A549 (cell line): ENCODE measurements around the gene OSBPL3. TPM values are rescaled to one million over a fixed set of nuclear protein-coding genes. Genes with fewer than 3 reads are reported as not detected.
A peak's percentile ranks its signal among the peaks of the same experiment; 100 is the strongest.

Source experiments
- ATAC-seq, 2 experiments: fragments of 200-7000 bp in 1 of 2; fragments of >200 bp in 1 of 2; cut with Nextera tagmentation in 1 of 2; cut with Tn5 transposase in 1 of 2; 3 replicates each; pipeline versions ENCODE4 v1.8.0 to v1.9.1; 2018 to 2020; ENCODE audit warnings: mild to moderate bottlenecking in 1 of 2, moderate library complexity in 1 of 2
- CTCF ChIA-PET: fragments of 300-600 bp; sonication (Branson Sonifier 250); formaldehyde crosslinking; extraction: SDS; loops from one replicate; lab custom pipeline; 2021; ENCODE audit warnings: antibody characterized with exemption, inconsistent platforms; lab: Yijun Ruan, JAX
- POLR2A ChIA-PET: fragments of 350-600 bp; formaldehyde crosslinking; extraction: SDS; loops from one replicate; lab custom pipeline; 2021; ENCODE audit warnings: antibody characterized with exemption, inconsistent platforms; lab: Yijun Ruan, JAX
- DNase-seq, 2 experiments: peaks; one replicate each; pipeline versions ENCODE4 v3.0.0 to v3.0.0-alpha.2; 2011 to 2016; ENCODE audit warnings: low read depth in 1 of 2, low spot score in 1 of 2
- FAIRE-seq: peaks from 2 replicates; lab custom pipeline; 2011; peaks lifted over from hg19 to GRCh38; lab: Jason Lieb, UNC
- H3K27ac ChIP-seq, 2 experiments: fragments of >200 bp; sonication (Bioruptor Twin); formaldehyde crosslinking; 3 replicates each; pipeline ENCODE4 v1.5.1; 2016 to 2017
- H3K4me1 ChIP-seq: fragments of >200 bp; sonication (Bioruptor Twin); formaldehyde crosslinking; 3 replicates; pipeline ENCODE4 v1.6.1; 2016
- H3K4me2 ChIP-seq: fragments of >200 bp; sonication (Bioruptor Twin); formaldehyde crosslinking; 3 replicates; pipeline ENCODE4 v1.6.1; 2016
- H3K4me3 ChIP-seq: fragments of >200 bp; sonication (Bioruptor Twin); formaldehyde crosslinking; 3 replicates; pipeline ENCODE4 v1.5.1; 2016
- H3K9me3 ChIP-seq: fragments of >200 bp; sonication (Bioruptor Twin); formaldehyde crosslinking; 3 replicates; pipeline ENCODE4 v1.6.1; 2016
- CBX2 ChIP-seq: fragments of 200-600 bp; sonication (generic); IDR thresholded peaks from 2 replicates; pipeline ENCODE4 v1.6.1; 2016; ENCODE audit warnings: low read depth, mild to moderate bottlenecking, borderline replicate concordance
- CEBPB ChIP-seq, 2 experiments: fragments of >200 bp in 1 of 2; sonication (Bioruptor Twin) in 1 of 2; formaldehyde crosslinking in 1 of 2; IDR thresholded peaks; 2 replicates each; pipeline ENCODE4 v1.6.1; 2012 to 2016
- CHD4 ChIP-seq: fragments of 200-600 bp; sonication (generic); IDR thresholded peaks from 2 replicates; pipeline ENCODE4 v1.6.1; 2016; ENCODE audit warnings: antibody characterized with exemption, mild to moderate bottlenecking, borderline replicate concordance
- EHMT2 ChIP-seq: fragments of 200-600 bp; sonication (generic); IDR thresholded peaks from 2 replicates; pipeline ENCODE4 v1.6.1; 2016; ENCODE audit warnings: antibody characterized with exemption, low read depth, mild to moderate bottlenecking, moderate library complexity
- EP300 ChIP-seq, 2 experiments: fragments of >200 bp; sonication (Bioruptor Twin); formaldehyde crosslinking; IDR thresholded peaks; 2 replicates in 1 of 2; 3 replicates in 1 of 2; pipeline ENCODE4 v1.6.1; 2016 to 2017
- ESRRA ChIP-seq: fragments of 150-350 bp; IDR thresholded peaks from 2 replicates; pipeline ENCODE4 v1.6.1; 2014; ENCODE audit warnings: mild to moderate bottlenecking, low read length, borderline replicate concordance
- FOSL2 ChIP-seq, 2 experiments: fragments of 450-650 bp in 1 of 2; fragments of >200 bp in 1 of 2; sonication (Bioruptor Twin) in 1 of 2; formaldehyde crosslinking; IDR thresholded peaks; 2 replicates each; pipeline versions ENCODE4 v1.5.0 to v1.6.1; 2016 to 2020; ENCODE audit warnings: mild to moderate bottlenecking in 1 of 2, moderate library complexity in 1 of 2
- FOXS1 ChIP-seq: fragments of 250-450 bp; sonication (Bioruptor Pico); IDR thresholded peaks from 2 replicates; pipeline ENCODE4 v1.5.0; 2020; ENCODE audit warnings: mild to moderate bottlenecking, moderate library complexity
- HEYL ChIP-seq: fragments of 250-450 bp; sonication (Bioruptor Pico); IDR thresholded peaks from 2 replicates; pipeline ENCODE4 v1.8.0; 2021; ENCODE audit warnings: mild to moderate bottlenecking, moderate library complexity
- HOXB13 ChIP-seq: fragments of 250-450 bp; sonication (Bioruptor Pico); IDR thresholded peaks from 2 replicates; pipeline ENCODE4 v1.5.0; 2020; ENCODE audit warnings: low read depth, mild to moderate bottlenecking, moderate library complexity
- JUN ChIP-seq, 2 experiments: fragments of >200 bp; sonication (Bioruptor Twin); formaldehyde crosslinking; IDR thresholded peaks; 2 replicates in 1 of 2; 3 replicates in 1 of 2; pipeline ENCODE4 v1.6.1; 2016 to 2017
- JUNB ChIP-seq: fragments of >200 bp; sonication (Bioruptor Twin); formaldehyde crosslinking; IDR thresholded peaks from 2 replicates; pipeline ENCODE4 v1.6.1; 2016
- MAZ ChIP-seq: fragments of 150-350 bp; IDR thresholded peaks from 2 replicates; pipeline ENCODE4 v1.6.1; 2014; ENCODE audit warnings: antibody characterized with exemption, low read depth, low read length, borderline replicate concordance
- NR3C1 ChIP-seq: fragments of >200 bp; sonication (Bioruptor Twin); formaldehyde crosslinking; IDR thresholded peaks from 3 replicates; pipeline ENCODE4 v1.6.1; 2017
- PHF8 ChIP-seq: fragments of 200-600 bp; sonication (generic); IDR thresholded peaks from 2 replicates; pipeline ENCODE4 v1.6.1; 2016; ENCODE audit warnings: low read depth, mild to moderate bottlenecking, antibody characterized with exemption, moderate library complexity, borderline replicate concordance
- POLR2A ChIP-seq: IDR thresholded peaks from 2 replicates; pipeline ENCODE4 v1.6.1; 2012; ENCODE audit warnings: mild to moderate bottlenecking, low read length
- RARB ChIP-seq: fragments of 250-450 bp; sonication (Bioruptor Pico); IDR thresholded peaks from 2 replicates; pipeline ENCODE4 v1.8.0; 2021; ENCODE audit warnings: mild to moderate bottlenecking, moderate library complexity
- RFX5 ChIP-seq: fragments of 450-650 bp; IDR thresholded peaks from 2 replicates; pipeline ENCODE4 v1.7.1; 2014; ENCODE audit warnings: antibody characterized with exemption, mild to moderate bottlenecking, moderate library complexity
- RNF2 ChIP-seq: fragments of 200-600 bp; sonication (generic); IDR thresholded peaks from 2 replicates; pipeline ENCODE4 v1.6.1; 2016; ENCODE audit warnings: low read depth, mild to moderate bottlenecking, antibody characterized with exemption, moderate library complexity, borderline replicate concordance
- SMC3 ChIP-seq: fragments of >200 bp; sonication (Bioruptor Twin); formaldehyde crosslinking; IDR thresholded peaks from 3 replicates; pipeline ENCODE4 v1.6.1; 2018; ENCODE audit warnings: inconsistent platforms
- ZFP36 ChIP-seq: fragments of 450-650 bp; IDR thresholded peaks from 2 replicates; pipeline ENCODE4 v1.6.1; 2014; ENCODE audit warnings: borderline replicate concordance; ENCODE audit not compliant: partially characterized antibody
- WGBS: methylation state at CpG from one replicate; pipeline ENCODE4 v1.1.6; 2017; ENCODE audit errors: missing lambda C conversion rate; 5-methylcytosine and 5-hydroxymethylcytosine counted together
- polyA plus RNA-seq, 4 experiments: library from polyadenylated mRNA; depleted of rRNA in 3 of 4; stranded (reverse); fragments of >200 nt; fragmentation: RNase III in 1 of 4; extraction: RNeasy Plus Mini Kit Qiagen cat#74134 plus additional on column Dnase treatment in 1 of 4; gene quantifications; 2 replicates in 3 of 4; 3 replicates in 1 of 4; pipeline ENCODE4 v1.2.3, GENCODE V29; 2011 to 2017
- TF ChIP-seq, protein P1 (sequence below): IDR thresholded peaks from 2 replicates; pipeline ENCODE4 v1.6.1; 2012; ENCODE audit warnings: low read depth, borderline replicate concordance
- TF ChIP-seq, protein P2 (sequence below): fragments of 450-650 bp; IDR thresholded peaks from 2 replicates; pipeline ENCODE4 v1.6.1; 2014; ENCODE audit warnings: antibody characterized with exemption
- TF ChIP-seq, protein P3 (sequence below): IDR thresholded peaks from 2 replicates; pipeline ENCODE4 v1.6.1; 2012

Gene OSBPL3
- polyA plus RNA-seq, 2 of the 4 experiments (the other 2 are of a cell fraction): 10.9 to 17.4 TPM

- DNase-seq (peak in 1 of 2 experiments; percentile 41), FAIRE-seq (no peak), ATAC-seq (no peak)
- ChIA-PET POLR2A (interaction anchor here (1.0 kb wide), 1 partner anchor 154 kb away, joined by 4 read pairs; the partner anchor contains the start of gene OSBPL3), CTCF (interaction anchor here (0.6 to 4.3 kb wide), 5 partner anchors 9 to 273 kb away, joined by 3 to 24 read pairs (median 4); partner anchors contain the start of gene OSBPL3)
- 7% methylated on average over 1 of the region's 1 CpG for WGBS
- Histone ChIP-seq H3K4me2 (peak overlapping the region; percentile 76), H3K4me3 (no peak overlapping the region), H3K4me1 (peaks cover 66% of the 10 kb centered on the region), H3K27ac (peak overlapping the region; percentile 77 to 85)
- no peak for TF ChIP-seq FOSL2 (IDR thresholded peaks at IDR 0.05)
- no peak for TF ChIP-seq FOSL2 (CRISPR knock-in tag; IDR thresholded peaks at IDR 0.05)
- no peak for TF ChIP-seq MAZ
- TF ChIP-seq, protein P1, sequence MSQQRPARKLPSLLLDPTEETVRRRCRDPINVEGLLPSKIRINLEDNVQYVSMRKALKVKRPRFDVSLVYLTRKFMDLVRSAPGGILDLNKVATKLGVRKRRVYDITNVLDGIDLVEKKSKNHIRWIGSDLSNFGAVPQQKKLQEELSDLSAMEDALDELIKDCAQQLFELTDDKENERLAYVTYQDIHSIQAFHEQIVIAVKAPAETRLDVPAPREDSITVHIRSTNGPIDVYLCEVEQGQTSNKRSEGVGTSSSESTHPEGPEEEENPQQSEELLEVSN: no peak
- no peak for TF ChIP-seq CHD4
- no peak for TF ChIP-seq RARB
- no peak for TF ChIP-seq CEBPB (IDR thresholded peaks at IDR 0.05)
- TF ChIP-seq ESRRA: no peak
- no peak for TF ChIP-seq CBX2
- TF ChIP-seq, all 56 proteins: peak for 0
- H3K9me3 ChIP-seq: no peaks in the 10 kb centered on the region
These were observed 154.6 kb downstream of the OSBPL3 start for GRCh38 chr7:24825381-24825794.

DNA sequence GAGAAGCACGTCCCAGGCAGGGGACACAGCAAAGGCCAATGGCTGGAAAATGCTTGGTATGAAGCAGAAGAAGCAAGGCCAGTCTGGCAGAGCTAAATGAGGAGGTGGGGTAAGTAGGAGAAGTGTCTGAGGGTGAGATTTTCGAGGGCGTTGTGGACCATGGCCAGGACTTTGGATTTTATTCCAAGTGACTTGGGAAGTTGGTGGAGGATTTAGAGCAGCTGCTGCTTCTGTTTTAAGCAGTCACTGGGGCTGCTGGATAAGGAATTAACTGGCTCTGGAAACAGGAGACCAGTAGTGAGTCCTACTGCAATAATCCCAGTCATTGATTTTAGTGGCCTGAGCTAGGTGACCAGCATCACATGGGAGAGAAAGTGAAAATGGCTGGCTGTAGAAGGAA is 155.1 kb downstream of the OSBPL3 start:
- H3K4me2 ChIP-seq: peak overlapping the region; percentile 76
- peak overlapping the region; percentile 77 to 85 for H3K27ac ChIP-seq
- no peak overlapping the region for H3K4me3 ChIP-seq
- DNase-seq (no peak), FAIRE-seq (no peak), ATAC-seq (no peak)
- peaks cover 70% of the 10 kb centered on the region for H3K4me1 ChIP-seq
- CTCF ChIA-PET: interaction anchor here (0.6 to 4.3 kb wide), 4 partner anchors 12 to 273 kb away, joined by 3 to 24 read pairs (median 7); partner anchors contain the start of gene OSBPL3
- TF ChIP-seq RNF2: no peak
- no peak for TF ChIP-seq EHMT2
- no peak for TF ChIP-seq FOXS1
- no peak for TF ChIP-seq HOXB13 (CRISPR knock-in tag)
- no peak for TF ChIP-seq HEYL (CRISPR knock-in tag)
- TF ChIP-seq NR3C1: no peak
- TF ChIP-seq, protein P2, sequence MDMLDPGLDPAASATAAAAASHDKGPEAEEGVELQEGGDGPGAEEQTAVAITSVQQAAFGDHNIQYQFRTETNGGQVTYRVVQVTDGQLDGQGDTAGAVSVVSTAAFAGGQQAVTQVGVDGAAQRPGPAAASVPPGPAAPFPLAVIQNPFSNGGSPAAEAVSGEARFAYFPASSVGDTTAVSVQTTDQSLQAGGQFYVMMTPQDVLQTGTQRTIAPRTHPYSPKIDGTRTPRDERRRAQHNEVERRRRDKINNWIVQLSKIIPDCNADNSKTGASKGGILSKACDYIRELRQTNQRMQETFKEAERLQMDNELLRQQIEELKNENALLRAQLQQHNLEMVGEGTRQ: no peak
- TF ChIP-seq CBX2: no peak
- TF ChIP-seq, all 56 proteins: peak for 0
- no peaks in the 10 kb centered on the region for H3K9me3 ChIP-seq
- WGBS: 91% methylated on average over 3 of the region's 3 CpGs
- POLR2A ChIA-PET: interaction anchor here (1.0 kb wide), 1 partner anchor 155 kb away, joined by 4 read pairs; the partner anchor contains the start of gene OSBPL3

DNA sequence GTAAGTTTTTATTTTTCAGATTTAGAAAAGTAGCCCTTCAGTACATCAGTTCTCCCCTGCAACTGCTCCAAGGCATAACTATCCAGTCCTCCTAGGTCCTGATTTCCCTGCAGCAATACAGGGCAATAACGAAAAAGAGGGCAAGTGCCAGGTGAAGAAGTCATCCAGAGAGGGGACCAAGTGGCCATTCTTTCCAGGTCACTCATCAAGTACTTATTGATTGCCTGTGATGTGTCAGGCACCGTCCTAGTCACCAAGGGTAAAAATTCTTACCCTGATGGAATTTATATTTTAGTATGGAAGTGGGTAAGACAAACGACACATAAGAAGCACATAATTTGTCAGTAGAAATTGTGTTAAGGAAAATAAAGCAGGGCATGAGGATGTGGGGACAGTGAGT is 155.6 kb downstream of the OSBPL3 start:
- H3K4me2 ChIP-seq: peak overlapping the region; percentile 76; the same call in 1 of the 3 replicates
- peaks cover 75% of the 10 kb centered on the region for H3K4me1 ChIP-seq
- ATAC-seq (no peak), FAIRE-seq (no peak), DNase-seq (no peak)
- WGBS: 81% methylated on average over 3 of the region's 3 CpGs
- ChIA-PET POLR2A (interaction anchor here (1.0 kb wide), 1 partner anchor 155 kb away, joined by 4 read pairs; the partner anchor contains the start of gene OSBPL3), CTCF (interaction anchor here (4.3 kb wide), 1 partner anchor 155 kb away, joined by 24 read pairs; the partner anchor contains the start of gene OSBPL3)
- TF ChIP-seq PHF8: no peak
- TF ChIP-seq POLR2A: no peak
- TF ChIP-seq NR3C1: no peak
- TF ChIP-seq ZFP36: no peak
- H3K4me3 ChIP-seq: no peak overlapping the region
- H3K27ac ChIP-seq: peak overlapping the region; percentile 77 to 85
- H3K9me3 ChIP-seq: no peaks in the 10 kb centered on the region

DNA sequence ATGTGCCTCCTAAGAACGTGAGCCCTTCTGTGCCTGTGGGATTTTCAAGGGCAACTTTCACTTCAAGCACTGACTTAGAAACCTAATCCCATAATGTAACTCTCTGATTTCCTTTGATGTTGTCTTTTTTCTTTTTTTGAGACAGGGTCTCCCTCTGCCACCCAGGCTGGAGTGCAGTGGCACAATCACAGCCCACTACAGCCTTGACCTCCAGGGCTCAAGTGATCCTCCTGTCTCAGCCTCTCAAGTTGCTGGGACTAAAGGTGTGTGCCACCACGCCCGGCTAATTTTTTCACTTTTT is 158.3 kb downstream of the OSBPL3 start:
- ATAC-seq (no peak), FAIRE-seq (no peak), DNase-seq (no peak)
- ChIA-PET POLR2A (interaction anchor here (1.6 to 2.9 kb wide), 3 partner anchors 158 to 304 kb away, joined by 4 to 32 read pairs (median 15); partner anchors contain the start of genes CYCS and OSBPL3), CTCF (interaction anchor here (1.2 to 5.0 kb wide), 14 partner anchors 9 to 278 kb away, joined by 3 to 84 read pairs (median 6); partner anchors contain the start of gene OSBPL3)
- Histone ChIP-seq H3K27ac (peak overlapping the region; percentile 87 to 88), H3K4me2 (peak overlapping the region; percentile 92), H3K9me3 (no peaks in the 10 kb centered on the region), H3K4me1 (peaks cover 60% of the 10 kb centered on the region), H3K4me3 (no peak overlapping the region)
- 58% methylated on average over 3 of the region's 3 CpGs for WGBS
- TF ChIP-seq, protein P3, sequence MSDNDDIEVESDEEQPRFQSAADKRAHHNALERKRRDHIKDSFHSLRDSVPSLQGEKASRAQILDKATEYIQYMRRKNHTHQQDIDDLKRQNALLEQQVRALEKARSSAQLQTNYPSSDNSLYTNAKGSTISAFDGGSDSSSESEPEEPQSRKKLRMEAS: peak; percentile 9; the same call in 1 of the 2 replicates
- TF ChIP-seq SMC3 (no peak), JUN (IDR thresholded peaks at IDR 0.05) (0 out of 5 replicates have a peak, but pooled peaks of 1 of the 2 experiments have one; percentile 2), JUNB (0 out of 2 replicates have a peak, but pooled peaks have one; percentile 3), EP300 (IDR thresholded peaks at IDR 0.05) (0 out of 5 replicates have a peak, but pooled peaks of 1 of the 2 experiments have one; percentile 8), POLR2A (no peak), FOSL2 (IDR thresholded peaks at IDR 0.05) (no peak; the same call in 1 of the 2 replicates), FOSL2 (CRISPR knock-in tag; IDR thresholded peaks at IDR 0.05) (no peak), RFX5 (no peak)
- TF ChIP-seq, protein P2: no peak
